Keratinocyte (primary cell): ENCODE measurements around the gene KRT82. TPM values are rescaled to one million over a fixed set of nuclear protein-coding genes. Genes with fewer than 3 reads are reported as not detected.

ENCODE experiments used
- DNase-seq: peaks from one replicate; pipeline ENCODE4 v3.0.0-alpha.2; 2011; ENCODE audit warnings: low read depth, missing footprints, low spot score
- FAIRE-seq: peaks from 2 replicates; lab custom pipeline; 2011; peaks lifted over from hg19 to GRCh38; lab: Jason Lieb, UNC
- H2AFZ ChIP-seq: 2 replicates; pipeline ENCODE4 v1.6.0; 2012; ENCODE audit warnings: low read length, control low read depth, inconsistent platforms; ENCODE audit not compliant: control insufficient read depth
- H3K27ac ChIP-seq: 2 replicates; pipeline ENCODE4 v1.5.1; 2011; ENCODE audit warnings: low read length; ENCODE audit not compliant: control insufficient read depth, insufficient read depth
- H3K27me3 ChIP-seq: 3 replicates; pipeline ENCODE4 v1.6.0; 2011; ENCODE audit warnings: low read length; ENCODE audit not compliant: control insufficient read depth, insufficient read depth; ENCODE audit errors: extremely low read depth
- H3K36me3 ChIP-seq, 2 experiments: 2 replicates in 1 of 2; 3 replicates in 1 of 2; pipeline ENCODE4 v1.5.1; 2011; ENCODE audit warnings: low read length in 2 of 2, mild to moderate bottlenecking in 1 of 2; ENCODE audit not compliant: control insufficient read depth in 2 of 2, insufficient read depth in 2 of 2; ENCODE audit errors: extremely low read depth in 1 of 2
- H3K4me1 ChIP-seq: 3 replicates; pipeline ENCODE4 v1.5.1; 2011; ENCODE audit warnings: low read length; ENCODE audit not compliant: control insufficient read depth, insufficient read depth; ENCODE audit errors: extremely low read depth
- H3K4me2 ChIP-seq: 3 replicates; pipeline ENCODE4 v1.6.0; 2011; ENCODE audit warnings: low read depth, low read length; ENCODE audit not compliant: control insufficient read depth, insufficient read depth; ENCODE audit errors: extremely low read depth
- H3K4me3 ChIP-seq, 3 experiments: fragments of 200-600 bp in 1 of 3; sonication (generic) in 1 of 3; 2 replicates in 2 of 3; 3 replicates in 1 of 3; pipeline ENCODE4 v1.5.1; 2011 to 2016; ENCODE audit warnings: low read length in 3 of 3, mild to moderate bottlenecking in 3 of 3, control low read depth in 2 of 3, inconsistent platforms in 1 of 3, low read depth in 1 of 3, mixed read lengths in 1 of 3, mixed run types in 1 of 3, moderate library complexity in 1 of 3; ENCODE audit not compliant: control insufficient read depth in 2 of 3, insufficient read depth in 2 of 3; ENCODE audit errors: extremely low read depth in 1 of 3
- H3K79me2 ChIP-seq: 2 replicates; pipeline ENCODE4 v1.6.0; 2012; ENCODE audit warnings: low read length; ENCODE audit not compliant: control insufficient read depth, insufficient read depth
- H3K9ac ChIP-seq: 3 replicates; pipeline ENCODE4 v1.6.0; 2011; ENCODE audit warnings: low read length; ENCODE audit not compliant: control insufficient read depth, insufficient read depth; ENCODE audit errors: extremely low read depth
- H3K9me1 ChIP-seq: 3 replicates; pipeline ENCODE4 v1.6.0; 2011; ENCODE audit warnings: low read length; ENCODE audit not compliant: control insufficient read depth, insufficient read depth; ENCODE audit errors: extremely low read depth
- H3K9me3 ChIP-seq: 2 replicates; pipeline ENCODE4 v1.5.1; 2012; ENCODE audit warnings: low read depth, low read length; ENCODE audit not compliant: control insufficient read depth
- H4K20me1 ChIP-seq: 3 replicates; pipeline ENCODE4 v1.6.0; 2011; ENCODE audit warnings: low read length; ENCODE audit not compliant: control insufficient read depth, insufficient read depth; ENCODE audit errors: extremely low read depth
- EZH2 ChIP-seq: IDR thresholded peaks from one replicate; pipeline ENCODE4 v1.6.1; 2012; ENCODE audit warnings: inconsistent platforms, mild to moderate bottlenecking, low read length, moderate library complexity
- dilution Hi-C: fragments of 300-500 bp; cut with MboI; formaldehyde crosslinking; loops from one replicate; pipeline ENCODE4 v1.7.0; 2020; ENCODE audit warnings: low sequenced_read_pairs; ENCODE audit not compliant: extremely low pct_ligation_motif_present
- polyA plus RNA-seq, 5 experiments: library from polyadenylated mRNA; depleted of rRNA in 3 of 5; stranded (reverse) in 3 of 5; stranded (forward) in 1 of 5; unstranded in 1 of 5; fragments of >200 nt; gene quantifications; 1 replicate in 1 of 5; 2 replicates in 3 of 5; 3 replicates in 1 of 5; pipeline versions ENCODE4 v1.2.1 to v1.2.3, GENCODE V29; 2011 to 2012; ENCODE audit warnings: missing spikeins in 2 of 5, low read depth in 1 of 5, low replicate concordance in 1 of 5
- TF ChIP-seq, protein P1 (sequence below), 3 experiments: IDR thresholded peaks in 1 of 3; conservative IDR thresholded peaks in 1 of 3; optimal IDR thresholded peaks in 1 of 3; 2 replicates in 2 of 3; 3 replicates in 1 of 3; pipeline versions ENCODE3 to v1.5.1; 2011; ENCODE audit warnings: low read length in 3 of 3, mild to moderate bottlenecking in 3 of 3, moderate library complexity in 2 of 3, control low read depth in 1 of 3, inconsistent platforms in 1 of 3; ENCODE audit not compliant: insufficient read depth in 2 of 3; ENCODE audit errors: extremely low read depth in 1 of 3

The KRT82 gene
- polyA plus RNA-seq, 1 donor (not counting 4 experiments of a cell fraction or from before 2014, with no cell fraction given), result not detected

DNA sequence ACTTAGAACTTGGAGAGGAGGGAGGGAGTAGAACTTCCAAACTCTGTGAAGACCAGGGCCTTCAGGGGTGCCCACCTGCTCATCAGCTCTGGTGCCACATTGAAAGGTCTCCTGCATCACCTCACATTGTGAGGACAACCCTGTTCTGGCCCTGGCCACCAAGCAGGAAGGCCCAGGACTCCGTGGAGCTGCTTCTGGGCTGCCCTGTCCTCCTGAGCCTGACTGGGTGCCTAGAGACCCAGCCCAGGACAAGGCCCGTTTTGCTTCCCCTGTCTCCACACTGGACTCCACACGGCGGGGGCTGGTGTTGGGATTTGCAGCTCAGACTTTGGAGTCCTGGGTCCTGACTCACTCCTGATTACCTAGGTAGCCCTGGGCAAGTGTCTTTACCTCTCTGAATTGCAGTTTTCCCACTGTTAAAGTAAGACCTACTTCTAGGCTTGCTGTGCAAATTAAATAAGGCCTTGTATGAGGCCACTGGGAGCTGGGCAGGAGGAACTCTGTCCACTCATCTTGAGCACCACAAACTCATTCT, 12.5 kb upstream of the KRT82 start:
- Histone ChIP-seq H3K9me1 (no peaks in the 10 kb centered on the region), H2AFZ (no peak overlapping the region), H4K20me1 (no peaks in the 10 kb centered on the region), H3K4me2 (no peak overlapping the region), H3K79me2 (no peaks in the 10 kb centered on the region), H3K4me3 (no peak overlapping the region), H3K36me3 (no peaks in the 10 kb centered on the region), H3K27me3 (no peaks in the 10 kb centered on the region), H3K9me3 (no peaks in the 10 kb centered on the region), H3K4me1 (peaks cover 29% of the 10 kb centered on the region), H3K27ac (no peak overlapping the region), H3K9ac (no peak overlapping the region)
- DNase-seq, result no peak
- TF ChIP-seq EZH2, result no peak
- TF ChIP-seq, protein P1, sequence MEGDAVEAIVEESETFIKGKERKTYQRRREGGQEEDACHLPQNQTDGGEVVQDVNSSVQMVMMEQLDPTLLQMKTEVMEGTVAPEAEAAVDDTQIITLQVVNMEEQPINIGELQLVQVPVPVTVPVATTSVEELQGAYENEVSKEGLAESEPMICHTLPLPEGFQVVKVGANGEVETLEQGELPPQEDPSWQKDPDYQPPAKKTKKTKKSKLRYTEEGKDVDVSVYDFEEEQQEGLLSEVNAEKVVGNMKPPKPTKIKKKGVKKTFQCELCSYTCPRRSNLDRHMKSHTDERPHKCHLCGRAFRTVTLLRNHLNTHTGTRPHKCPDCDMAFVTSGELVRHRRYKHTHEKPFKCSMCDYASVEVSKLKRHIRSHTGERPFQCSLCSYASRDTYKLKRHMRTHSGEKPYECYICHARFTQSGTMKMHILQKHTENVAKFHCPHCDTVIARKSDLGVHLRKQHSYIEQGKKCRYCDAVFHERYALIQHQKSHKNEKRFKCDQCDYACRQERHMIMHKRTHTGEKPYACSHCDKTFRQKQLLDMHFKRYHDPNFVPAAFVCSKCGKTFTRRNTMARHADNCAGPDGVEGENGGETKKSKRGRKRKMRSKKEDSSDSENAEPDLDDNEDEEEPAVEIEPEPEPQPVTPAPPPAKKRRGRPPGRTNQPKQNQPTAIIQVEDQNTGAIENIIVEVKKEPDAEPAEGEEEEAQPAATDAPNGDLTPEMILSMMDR (optimal IDR thresholded peaks at IDR 0.05 in 1 of 3, IDR thresholded peaks at IDR 0.05 in 1 of 3, conservative IDR thresholded peaks at IDR 0.05 in 1 of 3; ENCODE audit: extremely low read depth in 1 of 3, insufficient read depth in 2 of 3, low read length in 3 of 3), result no peak
- dilution Hi-C loops, result no loop called here
- peak; percentile 67 for FAIRE-seq

DNA sequence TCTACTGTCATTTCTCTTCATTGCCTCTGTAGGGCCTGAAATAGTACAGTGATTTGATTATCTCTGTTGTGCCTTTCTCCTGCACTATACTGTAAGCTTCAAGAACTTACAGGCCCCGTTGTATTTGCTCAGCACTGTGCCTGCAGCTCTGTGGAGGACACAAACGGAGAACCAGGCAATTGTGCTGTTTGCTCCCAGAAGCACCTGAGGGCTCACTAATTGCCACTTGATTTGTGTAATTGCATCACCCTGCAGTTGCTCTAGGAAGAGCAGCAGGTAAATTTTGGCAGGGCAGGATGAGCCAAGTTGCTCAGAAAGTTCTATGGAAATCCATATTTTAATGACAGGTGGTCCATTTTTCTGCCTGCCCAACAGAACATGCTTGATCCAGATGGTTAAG, 11.6 kb upstream of the KRT82 start:
- H3K27ac ChIP-seq, result no peak overlapping the region
- no peak overlapping the region for H2AFZ ChIP-seq
- no peak overlapping the region for H3K4me2 ChIP-seq
- H3K9me3 ChIP-seq, result no peaks in the 10 kb centered on the region
- H3K27me3 ChIP-seq, result no peaks in the 10 kb centered on the region
- H3K9ac ChIP-seq, result no peak overlapping the region
- DNase-seq, result no peak
- H3K4me1 ChIP-seq, result peaks cover 29% of the 10 kb centered on the region
- TF ChIP-seq EZH2, result no peak
- TF ChIP-seq, protein P1 (optimal IDR thresholded peaks at IDR 0.05 in 1 of 3, IDR thresholded peaks at IDR 0.05 in 1 of 3, conservative IDR thresholded peaks at IDR 0.05 in 1 of 3; ENCODE audit: extremely low read depth in 1 of 3, insufficient read depth in 2 of 3, low read length in 3 of 3), result no peak
- no peaks in the 10 kb centered on the region for H3K36me3 ChIP-seq
- no peaks in the 10 kb centered on the region for H4K20me1 ChIP-seq
- dilution Hi-C loops, result no loop called here
- no peaks in the 10 kb centered on the region for H3K79me2 ChIP-seq
- H3K9me1 ChIP-seq, result no peaks in the 10 kb centered on the region
- H3K4me3 ChIP-seq, result no peak overlapping the region
- no peak for FAIRE-seq
